Measurements from ENCODE around the gene PROS1. TPM values are rescaled to one million over a fixed set of nuclear protein-coding genes. Genes with fewer than 3 reads are reported as not detected.
"Not testable (repeated sequence)": the region's sequence is repeated elsewhere in the genome, so short reads cannot be mapped to it uniquely, and the experiment has no call there.

Gene PROS1
- total RNA-seq, 1 experiment from 2014 or later: 23.4 TPM

GRCh38 chr3:93961489-93961888 is 12.2 kb downstream of the PROS1 start:
- 0 out of 2 replicates have a peak, but pooled peaks cover 6% of the 10 kb centered on the region for H3K4me1 ChIP-seq
- H3K36me3 ChIP-seq (ENCODE audit: control insufficient read depth, insufficient read depth, low read length): no peaks in the 10 kb centered on the region; the same call in 1 of the 2 replicates
- no peak for DNase-seq
- H3K27me3 ChIP-seq (replicated peaks; ENCODE audit: control insufficient read depth, insufficient read depth, low read length): no peaks in the 10 kb centered on the region
- H3K4me3 ChIP-seq (ENCODE audit: low read depth, low read length): no peak overlapping the region
- CTCF ChIA-PET: no interaction called here
- Mint-ChIP-seq H3K36me3 (ENCODE audit: insufficient read depth, unreplicated experiment) (no peaks in the 10 kb centered on the region), H3K9me3 (ENCODE audit: unreplicated experiment) (no peaks in the 10 kb centered on the region), H3K27ac (ENCODE audit: unreplicated experiment) (no peak overlapping the region), H3K4me1 (ENCODE audit: low read depth, unreplicated experiment) (no peaks in the 10 kb centered on the region), H3K4me3 (ENCODE audit: unreplicated experiment) (no peak overlapping the region), H3K27me3 (ENCODE audit: insufficient read depth, unreplicated experiment) (no peaks in the 10 kb centered on the region)
- no TSS peak for BruUV-seq (replicated peaks)
- intact Hi-C loops (cut with micrococcal nuclease; ENCODE audit: unreplicated experiment): no loop called here
- no peaks in the 10 kb centered on the region for H3K9me3 ChIP-seq
- TF ChIP-seq, protein P1, sequence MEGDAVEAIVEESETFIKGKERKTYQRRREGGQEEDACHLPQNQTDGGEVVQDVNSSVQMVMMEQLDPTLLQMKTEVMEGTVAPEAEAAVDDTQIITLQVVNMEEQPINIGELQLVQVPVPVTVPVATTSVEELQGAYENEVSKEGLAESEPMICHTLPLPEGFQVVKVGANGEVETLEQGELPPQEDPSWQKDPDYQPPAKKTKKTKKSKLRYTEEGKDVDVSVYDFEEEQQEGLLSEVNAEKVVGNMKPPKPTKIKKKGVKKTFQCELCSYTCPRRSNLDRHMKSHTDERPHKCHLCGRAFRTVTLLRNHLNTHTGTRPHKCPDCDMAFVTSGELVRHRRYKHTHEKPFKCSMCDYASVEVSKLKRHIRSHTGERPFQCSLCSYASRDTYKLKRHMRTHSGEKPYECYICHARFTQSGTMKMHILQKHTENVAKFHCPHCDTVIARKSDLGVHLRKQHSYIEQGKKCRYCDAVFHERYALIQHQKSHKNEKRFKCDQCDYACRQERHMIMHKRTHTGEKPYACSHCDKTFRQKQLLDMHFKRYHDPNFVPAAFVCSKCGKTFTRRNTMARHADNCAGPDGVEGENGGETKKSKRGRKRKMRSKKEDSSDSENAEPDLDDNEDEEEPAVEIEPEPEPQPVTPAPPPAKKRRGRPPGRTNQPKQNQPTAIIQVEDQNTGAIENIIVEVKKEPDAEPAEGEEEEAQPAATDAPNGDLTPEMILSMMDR (IDR thresholded peaks at IDR 0.05; ENCODE audit: insufficient read depth in 1 of 2, low read depth in 1 of 2, low read length in 1 of 2, severe bottlenecking in 1 of 2, unreplicated experiment in 1 of 2): no peak
- POLR2A ChIA-PET: no interaction called here

DNA sequence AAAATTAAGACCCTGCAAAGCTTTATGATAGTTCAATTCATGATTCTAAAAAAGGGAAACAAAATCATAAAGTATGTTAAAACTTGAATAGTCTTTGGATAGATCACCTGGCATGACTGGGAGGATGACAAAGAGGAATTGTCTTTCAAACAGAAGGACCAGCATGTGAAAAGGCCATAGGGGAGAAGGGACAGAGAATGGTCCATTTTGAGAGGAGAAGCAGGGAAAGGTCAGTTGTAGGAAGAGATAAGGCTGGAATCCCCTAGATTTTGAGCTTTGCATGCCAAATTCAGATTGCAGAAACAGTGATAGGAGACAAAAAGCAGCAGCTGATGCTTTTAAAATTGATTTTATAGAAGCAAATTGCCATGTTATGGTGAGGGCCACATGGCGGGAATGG is 12.7 kb downstream of the PROS1 start:
- H3K4me1 Mint-ChIP-seq (ENCODE audit: low read depth, unreplicated experiment): no peaks in the 10 kb centered on the region
- no peaks in the 10 kb centered on the region for H3K27me3 ChIP-seq (replicated peaks; ENCODE audit: control insufficient read depth, insufficient read depth, low read length)
- H3K27me3 Mint-ChIP-seq (ENCODE audit: insufficient read depth, unreplicated experiment): no peaks in the 10 kb centered on the region
- no peak overlapping the region for H3K4me3 Mint-ChIP-seq (ENCODE audit: unreplicated experiment)
- TF ChIP-seq, protein P1 (IDR thresholded peaks at IDR 0.05; ENCODE audit: insufficient read depth in 1 of 2, low read depth in 1 of 2, low read length in 1 of 2, severe bottlenecking in 1 of 2, unreplicated experiment in 1 of 2): no peak
- H3K27ac Mint-ChIP-seq (ENCODE audit: unreplicated experiment): no peak overlapping the region
- no peaks in the 10 kb centered on the region for H3K9me3 Mint-ChIP-seq (ENCODE audit: unreplicated experiment)
- BruUV-seq (replicated peaks): no TSS peak
- no peaks in the 10 kb centered on the region for H3K9me3 ChIP-seq
- H3K4me3 ChIP-seq (ENCODE audit: low read depth, low read length): no peak overlapping the region
- ChIA-PET POLR2A (no interaction called here), CTCF (no interaction called here)
- no peaks in the 10 kb centered on the region for H3K36me3 ChIP-seq (ENCODE audit: control insufficient read depth, insufficient read depth, low read length)
- DNase-seq: no peak
- 0 out of 2 replicates have a peak, but pooled peaks cover 6% of the 10 kb centered on the region for H3K4me1 ChIP-seq
- H3K36me3 Mint-ChIP-seq (ENCODE audit: insufficient read depth, unreplicated experiment): no peaks in the 10 kb centered on the region
- intact Hi-C loops (cut with micrococcal nuclease; ENCODE audit: unreplicated experiment): no loop called here

DNA sequence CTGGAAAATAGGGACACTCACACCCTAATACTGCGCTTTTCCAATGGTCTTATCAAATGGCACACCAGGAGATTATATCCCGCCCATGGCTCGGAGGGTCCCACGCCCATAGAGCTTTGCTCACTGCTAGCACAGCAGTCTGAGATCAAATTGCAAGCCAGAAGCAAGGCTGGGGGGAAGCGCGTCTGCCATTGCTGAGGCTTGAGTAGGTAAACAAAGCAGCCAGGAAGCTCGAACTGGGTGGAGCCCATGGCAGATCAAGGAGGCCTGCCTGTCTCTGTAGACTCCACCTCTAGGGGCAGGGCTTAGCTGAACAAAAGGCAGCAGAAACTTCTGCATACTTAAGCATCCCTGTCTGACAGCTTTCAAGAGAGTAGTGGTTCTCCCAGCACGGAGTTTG is 23.7 kb downstream of the PROS1 start:
- H3K4me3 Mint-ChIP-seq (ENCODE audit: unreplicated experiment); H3K9me3 ChIP-seq; H3K36me3 Mint-ChIP-seq (ENCODE audit: insufficient read depth, unreplicated experiment); POLR2A ChIA-PET; CTCF ChIA-PET; H3K27me3 Mint-ChIP-seq (ENCODE audit: insufficient read depth, unreplicated experiment); H3K4me1 ChIP-seq; H3K4me3 ChIP-seq (ENCODE audit: low read depth, low read length); H3K27me3 ChIP-seq (replicated peaks; ENCODE audit: control insufficient read depth, insufficient read depth, low read length); H3K4me1 Mint-ChIP-seq (ENCODE audit: low read depth, unreplicated experiment); intact Hi-C loops (cut with micrococcal nuclease; ENCODE audit: unreplicated experiment); BruUV-seq (replicated peaks); H3K27ac Mint-ChIP-seq (ENCODE audit: unreplicated experiment); H3K36me3 ChIP-seq (ENCODE audit: control insufficient read depth, insufficient read depth, low read length); DNase-seq: not testable (repeated sequence)
- peaks cover 10% of the 10 kb centered on the region for H3K9me3 Mint-ChIP-seq (ENCODE audit: unreplicated experiment)

DNA sequence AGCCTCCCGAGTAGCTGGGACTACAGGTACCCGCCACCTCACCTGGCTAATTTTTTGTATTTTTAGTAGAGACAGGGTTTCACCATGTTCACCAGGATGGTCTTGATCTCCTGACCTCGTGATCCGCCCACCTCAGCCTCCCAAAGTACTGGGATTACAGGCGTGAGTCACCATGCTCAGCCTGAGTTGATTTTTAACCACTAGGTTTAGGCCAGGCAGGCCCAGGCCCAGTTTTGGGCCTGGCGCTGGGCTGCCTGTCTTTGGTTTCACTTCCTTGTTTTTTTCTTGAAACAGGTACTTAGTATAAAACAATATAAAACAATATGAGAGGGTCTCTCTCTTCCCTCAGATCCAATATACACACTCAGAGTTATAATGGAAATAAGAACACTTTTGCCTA is 36.2 kb downstream of the PROS1 start:
- CTCF ChIA-PET; H3K27me3 ChIP-seq (replicated peaks; ENCODE audit: control insufficient read depth, insufficient read depth, low read length); POLR2A ChIA-PET; H3K4me3 ChIP-seq (ENCODE audit: low read depth, low read length); H3K27me3 Mint-ChIP-seq (ENCODE audit: insufficient read depth, unreplicated experiment); BruUV-seq (replicated peaks); intact Hi-C loops (cut with micrococcal nuclease; ENCODE audit: unreplicated experiment); H3K27ac Mint-ChIP-seq (ENCODE audit: unreplicated experiment); H3K4me1 ChIP-seq; H3K9me3 Mint-ChIP-seq (ENCODE audit: unreplicated experiment); H3K4me1 Mint-ChIP-seq (ENCODE audit: low read depth, unreplicated experiment); H3K36me3 ChIP-seq (ENCODE audit: control insufficient read depth, insufficient read depth, low read length); DNase-seq; H3K36me3 Mint-ChIP-seq (ENCODE audit: insufficient read depth, unreplicated experiment); H3K4me3 Mint-ChIP-seq (ENCODE audit: unreplicated experiment); H3K9me3 ChIP-seq: not testable (repeated sequence)
